Upper lobe of right lung (tissue), 1 donor: ENCODE data around the gene MVK. TPM values are rescaled to one million over a fixed set of nuclear protein-coding genes. Genes with fewer than 3 reads are reported as not detected.

Experiments used
- ATAC-seq: fragments of 200-7000 bp; cut with Tn5 transposase; one replicate; pipeline ENCODE4 v1.9.1; 2020; ENCODE audit warnings: mild to moderate bottlenecking, moderate library complexity
- DNase-seq: peaks from one replicate; pipeline ENCODE4 v3.0.0-alpha.2; 2020
- H3K27ac ChIP-seq: fragments of 200-600 bp; one replicate; pipeline ENCODE4 v1.8.0; 2022
- H3K27me3 ChIP-seq: fragments of 200-600 bp; one replicate; pipeline ENCODE4 v1.8.0; 2022; ENCODE audit warnings: mild to moderate bottlenecking
- H3K36me3 ChIP-seq: fragments of 200-600 bp; one replicate; pipeline ENCODE4 v1.8.0; 2022
- H3K4me1 ChIP-seq: fragments of 200-600 bp; one replicate; pipeline ENCODE4 v1.8.0; 2022
- H3K4me3 ChIP-seq: fragments of 200-600 bp; one replicate; pipeline ENCODE4 v1.8.0; 2022; ENCODE audit warnings: mild to moderate bottlenecking
- H3K9me3 ChIP-seq: fragments of 200-600 bp; one replicate; pipeline ENCODE4 v1.8.0; 2022
- intact Hi-C: fragments of 100-400 bp; cut with DNase I; formaldehyde crosslinking; loops from one replicate; pipeline ENCODE4 v1.11.0; 2022
- total RNA-seq: library from RNA; stranded (reverse); fragmentation: NEBNext Ultra II Directional; extraction: Animal tissue kit (Norgen Biotek cat#: 25700); gene quantifications from one replicate; pipeline ENCODE4 v1.2.1, GENCODE V29; 2021
- TF ChIP-seq, protein P1 (sequence below): fragments of 200-600 bp; IDR thresholded peaks from one replicate; pipeline ENCODE4 v1.8.0; 2022; ENCODE audit warnings: antibody characterized with exemption
- donor health status: DM: no; HTN: yes; CAD: no; lungs with severe emphysema.

The MVK gene
- total RNA-seq, 1 donor from 2014 or later: 27.3 TPM

DNA sequence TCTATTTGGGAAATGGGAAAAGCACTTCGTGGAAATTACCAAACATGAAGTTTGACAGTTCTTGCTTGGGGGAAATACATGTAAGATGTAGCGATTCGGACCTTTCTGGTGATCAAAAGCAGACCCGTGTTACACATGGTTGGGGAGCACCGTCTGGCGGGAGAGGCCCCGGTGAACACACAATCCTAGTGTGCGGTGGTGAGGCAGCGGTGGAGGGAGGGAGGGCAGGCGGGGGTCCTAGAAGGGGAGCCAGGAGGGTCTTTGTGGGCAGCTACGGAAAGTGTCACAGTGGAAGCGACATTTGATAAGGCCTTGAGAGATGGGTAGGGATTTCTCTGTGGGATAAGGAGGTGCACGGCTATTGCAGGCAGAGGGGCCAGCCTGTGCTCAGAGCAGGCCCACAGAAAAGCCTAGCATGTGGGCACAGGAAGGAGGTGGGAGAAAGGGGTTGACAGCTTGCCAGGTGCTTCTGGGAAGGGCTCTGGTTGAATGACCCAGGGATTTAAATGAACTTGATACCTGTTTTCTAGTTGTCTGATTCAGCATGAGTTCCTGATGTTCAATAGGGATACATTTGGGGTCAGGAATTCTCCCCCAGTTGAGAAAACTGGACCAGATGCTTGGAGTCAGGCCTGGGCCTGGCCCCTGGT, 7.2 kb downstream of the MVK start:
- Histone ChIP-seq H3K36me3 (peaks cover 65% of the 10 kb centered on the region), H3K27me3 (no peaks in the 10 kb centered on the region), H3K27ac (no peak overlapping the region), H3K4me3 (no peak overlapping the region), H3K4me1 (no peaks in the 10 kb centered on the region), H3K9me3 (no peaks in the 10 kb centered on the region)
- DNase-seq (no peak), ATAC-seq (no peak)
- TF ChIP-seq, protein P1, sequence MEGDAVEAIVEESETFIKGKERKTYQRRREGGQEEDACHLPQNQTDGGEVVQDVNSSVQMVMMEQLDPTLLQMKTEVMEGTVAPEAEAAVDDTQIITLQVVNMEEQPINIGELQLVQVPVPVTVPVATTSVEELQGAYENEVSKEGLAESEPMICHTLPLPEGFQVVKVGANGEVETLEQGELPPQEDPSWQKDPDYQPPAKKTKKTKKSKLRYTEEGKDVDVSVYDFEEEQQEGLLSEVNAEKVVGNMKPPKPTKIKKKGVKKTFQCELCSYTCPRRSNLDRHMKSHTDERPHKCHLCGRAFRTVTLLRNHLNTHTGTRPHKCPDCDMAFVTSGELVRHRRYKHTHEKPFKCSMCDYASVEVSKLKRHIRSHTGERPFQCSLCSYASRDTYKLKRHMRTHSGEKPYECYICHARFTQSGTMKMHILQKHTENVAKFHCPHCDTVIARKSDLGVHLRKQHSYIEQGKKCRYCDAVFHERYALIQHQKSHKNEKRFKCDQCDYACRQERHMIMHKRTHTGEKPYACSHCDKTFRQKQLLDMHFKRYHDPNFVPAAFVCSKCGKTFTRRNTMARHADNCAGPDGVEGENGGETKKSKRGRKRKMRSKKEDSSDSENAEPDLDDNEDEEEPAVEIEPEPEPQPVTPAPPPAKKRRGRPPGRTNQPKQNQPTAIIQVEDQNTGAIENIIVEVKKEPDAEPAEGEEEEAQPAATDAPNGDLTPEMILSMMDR: no peak
- intact Hi-C loops: no loop called here

DNA sequence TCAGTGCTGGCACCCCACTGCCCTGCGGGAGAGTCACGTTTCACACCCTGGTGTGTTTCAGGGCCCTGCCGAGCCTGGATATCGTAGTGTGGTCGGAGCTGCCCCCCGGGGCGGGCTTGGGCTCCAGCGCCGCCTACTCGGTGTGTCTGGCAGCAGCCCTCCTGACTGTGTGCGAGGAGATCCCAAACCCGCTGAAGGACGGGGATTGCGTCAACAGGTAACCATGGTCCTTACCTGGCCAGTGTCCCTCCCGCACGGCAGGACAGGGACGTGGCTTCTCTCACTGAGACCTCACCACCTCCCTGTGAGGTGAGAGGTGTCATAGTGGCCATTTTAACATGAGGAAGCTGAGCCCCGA, 7.7 kb downstream of the MVK start:
- H3K9me3 ChIP-seq: no peaks in the 10 kb centered on the region
- no peaks in the 10 kb centered on the region for H3K4me1 ChIP-seq
- H3K4me3 ChIP-seq: no peak overlapping the region
- intact Hi-C loops: no loop called here
- ATAC-seq (no peak), DNase-seq (no peak)
- H3K27me3 ChIP-seq: no peaks in the 10 kb centered on the region
- H3K36me3 ChIP-seq: peaks cover 60% of the 10 kb centered on the region
- TF ChIP-seq, protein P1: no peak
- H3K27ac ChIP-seq: no peak overlapping the region

DNA sequence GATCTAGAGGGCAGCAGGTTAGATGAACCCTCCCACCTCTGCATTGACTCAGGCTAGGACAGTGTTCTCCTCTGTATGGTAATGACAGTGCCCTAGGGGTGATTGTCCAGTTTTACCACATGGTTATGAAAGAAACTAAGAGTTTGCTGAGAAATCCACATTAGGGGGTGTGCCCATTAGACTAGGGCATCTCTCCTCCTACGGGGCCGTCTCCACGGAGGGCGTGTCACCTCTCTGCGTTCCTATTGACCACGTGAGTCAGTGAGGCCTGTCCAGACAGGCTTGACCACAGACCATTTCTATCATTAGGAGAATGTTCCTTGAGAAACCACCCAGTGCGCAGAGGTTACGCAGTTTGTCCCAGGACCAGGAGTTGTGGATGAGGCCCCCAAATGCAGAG, 8.3 kb downstream of the MVK start:
- Histone ChIP-seq H3K27me3 (no peaks in the 10 kb centered on the region), H3K9me3 (no peaks in the 10 kb centered on the region), H3K4me1 (no peaks in the 10 kb centered on the region), H3K27ac (no peak overlapping the region), H3K4me3 (no peak overlapping the region), H3K36me3 (peaks cover 55% of the 10 kb centered on the region)
- intact Hi-C loops: no loop called here
- DNase-seq (no peak), ATAC-seq (peak; percentile 69)
- TF ChIP-seq, protein P1: no peak

DNA sequence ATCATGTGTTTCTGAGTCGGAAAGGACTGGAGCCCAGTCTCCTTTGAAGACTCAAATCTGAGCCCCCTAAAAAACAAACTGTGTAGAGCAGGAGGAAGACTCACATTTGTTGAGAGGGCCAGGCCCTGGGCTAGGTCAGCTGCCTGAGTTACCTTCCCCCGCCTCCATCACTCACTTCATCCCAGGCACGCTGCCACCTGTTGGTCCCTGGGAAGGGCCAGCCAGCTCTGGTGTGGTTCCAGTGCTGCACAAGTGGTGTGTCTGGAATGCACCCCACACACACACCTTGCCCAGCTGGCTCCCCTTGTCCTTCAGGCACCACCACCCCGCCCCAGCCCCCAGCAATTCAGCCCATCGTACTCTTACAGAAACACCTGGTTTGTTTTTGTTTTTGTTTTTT, 9.0 kb downstream of the MVK start:
- peaks cover 48% of the 10 kb centered on the region for H3K36me3 ChIP-seq
- ATAC-seq (peak; percentile 93), DNase-seq (peak; percentile 92)
- H3K27me3 ChIP-seq: no peaks in the 10 kb centered on the region
- no peaks in the 10 kb centered on the region for H3K4me1 ChIP-seq
- no peak overlapping the region for H3K4me3 ChIP-seq
- no peak overlapping the region for H3K27ac ChIP-seq
- no peaks in the 10 kb centered on the region for H3K9me3 ChIP-seq
- TF ChIP-seq, protein P1: no peak
- intact Hi-C loops: no loop called here

DNA sequence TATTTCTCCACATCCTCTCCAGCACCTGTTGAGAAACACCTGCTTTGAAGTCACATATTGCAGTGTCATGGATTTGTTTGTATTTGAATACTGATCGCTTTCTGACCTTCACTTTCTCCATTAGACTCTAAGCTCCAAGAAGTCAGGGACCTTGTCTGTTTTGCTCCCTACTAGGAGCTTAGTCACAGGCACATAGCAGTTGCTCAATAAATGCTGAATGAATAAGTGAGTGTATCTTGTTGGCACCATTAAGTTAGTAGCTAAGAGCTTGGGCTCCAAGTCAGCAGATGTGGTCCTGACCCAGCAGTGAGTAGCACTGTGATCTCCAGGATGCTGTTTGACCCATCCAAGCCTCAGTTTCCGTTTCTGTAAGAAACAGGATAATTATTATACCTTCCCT, 10.1 kb downstream of the MVK start:
- no peaks in the 10 kb centered on the region for H3K9me3 ChIP-seq
- H3K36me3 ChIP-seq: peaks cover 41% of the 10 kb centered on the region
- intact Hi-C loops: no loop called here
- ATAC-seq: no peak
- DNase-seq: no peak
- TF ChIP-seq, protein P1: no peak
- no peaks in the 10 kb centered on the region for H3K27me3 ChIP-seq
- H3K27ac ChIP-seq: no peak overlapping the region
- H3K4me1 ChIP-seq: no peaks in the 10 kb centered on the region
- H3K4me3 ChIP-seq: no peak overlapping the region
